ENCODE measurements around the gene NOXO1.

Gene NOXO1

DNA sequence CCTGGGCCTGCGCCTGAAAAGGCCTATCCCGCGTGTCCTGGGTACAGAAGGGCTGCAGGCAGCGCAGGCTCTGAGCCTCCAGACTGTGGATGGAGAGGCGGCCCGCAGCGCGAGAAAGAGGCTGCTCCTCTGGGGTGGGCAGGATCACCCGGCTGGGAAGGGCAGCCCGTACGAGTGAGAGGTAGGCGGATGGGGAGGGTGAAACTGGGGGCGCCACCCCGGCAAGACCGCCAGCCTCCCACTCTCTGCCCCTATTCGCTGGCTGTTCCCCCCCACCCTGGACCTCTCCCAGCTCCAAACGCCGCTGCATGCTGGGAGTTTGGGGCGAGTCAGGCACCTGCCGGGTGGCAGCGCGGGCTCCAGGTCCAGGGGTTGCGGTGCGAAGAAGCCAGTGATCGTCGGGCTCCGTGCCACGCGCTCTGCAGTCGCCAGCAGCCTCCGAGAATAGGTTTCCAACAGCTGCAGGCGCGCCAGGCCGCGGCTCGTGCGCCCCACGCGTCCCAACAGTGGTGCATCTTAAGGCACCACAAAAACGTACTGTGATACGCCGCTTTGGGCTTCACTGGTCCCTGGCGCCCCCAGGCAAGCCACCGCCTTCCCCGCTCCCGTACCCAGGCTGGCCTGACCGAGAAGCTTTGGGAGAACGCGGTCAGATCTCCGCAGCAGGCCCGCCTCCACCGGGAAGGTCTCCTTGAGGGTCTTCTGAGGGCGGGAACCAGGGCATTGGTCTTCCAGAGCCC is 1.1 kb downstream of the NOXO1 start:
- Mint-ChIP-seq H3K4me3 (no peak overlapping the region), H3K27ac (no peak overlapping the region), H3K4me1 (peaks cover 15% of the 10 kb centered on the region), H3K36me3 (ENCODE audit: low read depth) (peaks cover 5% of the 10 kb centered on the region), H3K9me3 (no peaks in the 10 kb centered on the region), H3K27me3 (ENCODE audit: low read depth, poor library complexity) (peaks cover 58% of the 10 kb centered on the region)
- no peak for TF ChIP-seq CTCF (IDR thresholded peaks at IDR 0.05)
- no peak for DNase-seq

DNA sequence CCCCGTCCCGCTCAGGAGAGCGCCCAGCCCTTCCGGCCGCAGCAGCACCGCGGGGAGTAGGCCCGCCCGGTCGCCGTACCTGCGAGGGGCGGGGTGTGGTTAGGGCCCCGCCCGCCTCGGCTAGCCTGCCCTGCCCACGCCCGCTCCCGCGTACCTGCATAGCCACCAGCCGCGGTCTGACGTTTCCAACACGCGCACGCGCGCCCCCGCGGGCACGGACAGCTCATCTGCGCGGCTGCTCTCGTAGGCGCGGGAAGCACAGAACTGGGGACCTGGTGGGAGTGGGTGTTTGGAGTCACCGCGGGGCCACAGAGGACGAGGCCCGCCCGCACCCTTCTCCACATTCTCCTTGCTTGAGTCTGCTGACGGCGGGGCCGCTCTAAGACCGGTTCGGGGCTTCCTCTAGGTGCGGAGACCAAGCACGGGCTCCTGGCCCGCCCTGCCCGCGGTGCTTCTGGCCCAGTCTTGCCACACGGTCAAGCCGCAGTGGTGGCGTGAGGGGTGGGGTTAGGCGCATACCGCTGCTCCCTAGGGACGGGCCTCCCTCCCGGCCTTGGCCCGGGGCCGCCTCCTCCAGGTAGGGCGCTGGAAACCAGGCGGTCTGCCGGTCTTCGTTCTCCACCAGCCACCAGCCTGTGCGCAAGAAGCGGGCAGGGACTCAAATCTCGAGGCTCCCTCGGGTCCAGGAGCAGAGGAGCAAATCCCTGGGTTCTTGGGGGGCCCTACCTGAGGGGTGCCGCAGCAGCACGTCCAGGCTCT is 1.8 kb downstream of the NOXO1 start:
- TF ChIP-seq CTCF (IDR thresholded peaks at IDR 0.05): no peak
- H3K4me3 Mint-ChIP-seq: no peak overlapping the region
- peaks cover 58% of the 10 kb centered on the region for H3K27me3 Mint-ChIP-seq (ENCODE audit: low read depth, poor library complexity)
- no peak overlapping the region for H3K27ac Mint-ChIP-seq
- H3K4me1 Mint-ChIP-seq: peaks cover 8% of the 10 kb centered on the region
- DNase-seq: peak; percentile 47
- peaks cover 5% of the 10 kb centered on the region for H3K36me3 Mint-ChIP-seq (ENCODE audit: low read depth)
- no peaks in the 10 kb centered on the region for H3K9me3 Mint-ChIP-seq

GRCh38 chr16:1978476-1979120 is 2.7 kb downstream of the NOXO1 start:
- Mint-ChIP-seq H3K4me3 (no peak overlapping the region), H3K4me1 (peaks cover 8% of the 10 kb centered on the region), H3K9me3 (no peaks in the 10 kb centered on the region), H3K36me3 (ENCODE audit: low read depth) (peaks cover 5% of the 10 kb centered on the region), H3K27me3 (ENCODE audit: low read depth, poor library complexity) (peaks cover 58% of the 10 kb centered on the region), H3K27ac (no peak overlapping the region)
- no peak for TF ChIP-seq CTCF (IDR thresholded peaks at IDR 0.05)
- no peak for DNase-seq

- H3K36me3 Mint-ChIP-seq (ENCODE audit: low read depth): peaks cover 5% of the 10 kb centered on the region
- no peak for TF ChIP-seq CTCF (IDR thresholded peaks at IDR 0.05)
- peaks cover 52% of the 10 kb centered on the region for H3K27me3 Mint-ChIP-seq (ENCODE audit: low read depth, poor library complexity)
- no peak overlapping the region for H3K27ac Mint-ChIP-seq
- no peaks in the 10 kb centered on the region for H3K9me3 Mint-ChIP-seq
- peaks cover 6% of the 10 kb centered on the region for H3K4me1 Mint-ChIP-seq
- DNase-seq: no peak
- no peak overlapping the region for H3K4me3 Mint-ChIP-seq
Measured at GRCh38 chr16:1977875-1978268, 3.4 kb downstream of the NOXO1 start.

GRCh38 chr16:1976951-1977874 is 4.1 kb downstream of the NOXO1 start:
- Mint-ChIP-seq H3K27ac (no peak overlapping the region), H3K36me3 (ENCODE audit: low read depth) (peaks cover 5% of the 10 kb centered on the region), H3K9me3 (no peaks in the 10 kb centered on the region), H3K27me3 (ENCODE audit: low read depth, poor library complexity) (peaks cover 46% of the 10 kb centered on the region), H3K4me1 (peaks cover 7% of the 10 kb centered on the region), H3K4me3 (no peak overlapping the region)
- DNase-seq: no peak
- TF ChIP-seq CTCF (IDR thresholded peaks at IDR 0.05): no peak

Measured in nephron progenitor cell (in vitro differentiated cells).